C1 segment of cervical spinal cord (tissue), 14 donors: Measurements from ENCODE around the gene TEF.

Source experiments
- DNase-seq, 14 donors: peaks; one replicate each; lab custom pipeline; 2025; lab: John Stamatoyannopoulos, UW

The TEF gene

GRCh38 chr22:41353862-41354575 lies 27.7 kb upstream of the TEF start:
- no peak for DNase-seq

GRCh38 chr22:41354979-41355378 lies 26.8 kb upstream of the TEF start:
- DNase-seq: no peak

- DNase-seq: no peak
Measured at GRCh38 chr22:41355895-41356294, 25.8 kb upstream of the TEF start.

- no peak for DNase-seq
Measured at GRCh38 chr22:41356430-41357028, 25.2 kb upstream of the TEF start.

GRCh38 chr22:41357191-41357590 lies 24.6 kb upstream of the TEF start:
- DNase-seq: no peak

GRCh38 chr22:41358927-41359326 lies 22.8 kb upstream of the TEF start:
- DNase-seq: no peak

GRCh38 chr22:41359376-41359775 lies 22.4 kb upstream of the TEF start:
- no peak for DNase-seq

GRCh38 chr22:41360126-41360525 lies 21.6 kb upstream of the TEF start:
- no peak for DNase-seq

GRCh38 chr22:41361716-41362310 lies 19.9 kb upstream of the TEF start:
- DNase-seq: no peak

- no peak for DNase-seq
Measured at GRCh38 chr22:41362615-41363014, 19.1 kb upstream of the TEF start.

- no peak for DNase-seq
Measured at GRCh38 chr22:41364233-41364632, 17.5 kb upstream of the TEF start.

GRCh38 chr22:41364955-41365354 lies 16.8 kb upstream of the TEF start:
- no peak for DNase-seq

GRCh38 chr22:41365425-41365824 lies 16.3 kb upstream of the TEF start:
- DNase-seq: no peak

GRCh38 chr22:41366323-41367029 lies 15.3 kb upstream of the TEF start:
- DNase-seq: peak in 3 of 14 donors; percentile 34 to 69 (median 38)

GRCh38 chr22:41367039-41367679 lies 14.6 kb upstream of the TEF start:
- peak; percentile 62 to 98 (median 95) for DNase-seq

- peak in 7 of 14 donors; percentile 40 to 79 (median 67) for DNase-seq
Measured at GRCh38 chr22:41367680-41368542, 13.8 kb upstream of the TEF start.

- DNase-seq: peak in 9 of 14 donors; percentile 29 to 76 (median 37)
Measured at GRCh38 chr22:41368543-41369423, 13.0 kb upstream of the TEF start.

- DNase-seq: no peak
Measured at GRCh38 chr22:41369424-41369745, 12.4 kb upstream of the TEF start.

GRCh38 chr22:41369837-41370236 lies 11.9 kb upstream of the TEF start:
- no peak for DNase-seq

GRCh38 chr22:41377846-41378245 lies 3.9 kb upstream of the TEF start:
- DNase-seq: no peak
